Activated naive CD8-positive, alpha-beta T cell treated with anti-CD3 and anti-CD28 coated beads, Interleukin-2, amount 10 ng/mL, durations not matched to agents 7 days and 5 days (primary cell): ENCODE results near the gene CTNNA1. TPM values are rescaled to one million over a fixed set of nuclear protein-coding genes. Genes with fewer than 3 reads are reported as not detected.

Source experiments
- ATAC-seq: fragments of 150-1000 bp; cut with Tn5 transposase; one replicate; pipeline ENCODE4 v1.10.0; 2021; ENCODE audit warnings: low read depth, moderate library complexity
- POLR2A ChIA-PET: fragments of 350-600 bp; sonication (Branson Sonifier 250); formaldehyde crosslinking; loops from one replicate; lab custom pipeline; 2021; ENCODE audit warnings: antibody characterized with exemption; lab: Charles Lee
- DNase-seq: peaks from one replicate; pipeline ENCODE4 v3.0.0; 2021
- H3K27ac Mint-ChIP-seq: one replicate; pipeline ENCODE4 v1.8.0; 2022; ENCODE audit warnings: mild to moderate bottlenecking, mixed read lengths
- H3K27me3 Mint-ChIP-seq: one replicate; pipeline ENCODE4 v1.8.0; 2022; ENCODE audit warnings: mild to moderate bottlenecking, moderate library complexity, mixed read lengths
- H3K36me3 Mint-ChIP-seq: one replicate; pipeline ENCODE4 v1.8.0; 2021; ENCODE audit warnings: mild to moderate bottlenecking, mixed read lengths
- H3K4me1 Mint-ChIP-seq: one replicate; pipeline ENCODE4 v1.8.0; 2021; ENCODE audit warnings: mixed read lengths
- H3K4me3 Mint-ChIP-seq: one replicate; pipeline ENCODE4 v1.8.0; 2022; ENCODE audit warnings: mild to moderate bottlenecking, moderate library complexity, mixed read lengths
- H3K9me3 Mint-ChIP-seq: one replicate; pipeline ENCODE4 v1.8.0; 2021; ENCODE audit warnings: mixed read lengths
- total RNA-seq, 2 experiments: library from RNA; stranded (reverse); gene quantifications; one replicate each; pipeline ENCODE4 v1.2.3, GENCODE V29; 2021

Gene CTNNA1
- total RNA-seq, 2 experiments from 2014 or later: 23.1 to 24.2 TPM

DNA sequence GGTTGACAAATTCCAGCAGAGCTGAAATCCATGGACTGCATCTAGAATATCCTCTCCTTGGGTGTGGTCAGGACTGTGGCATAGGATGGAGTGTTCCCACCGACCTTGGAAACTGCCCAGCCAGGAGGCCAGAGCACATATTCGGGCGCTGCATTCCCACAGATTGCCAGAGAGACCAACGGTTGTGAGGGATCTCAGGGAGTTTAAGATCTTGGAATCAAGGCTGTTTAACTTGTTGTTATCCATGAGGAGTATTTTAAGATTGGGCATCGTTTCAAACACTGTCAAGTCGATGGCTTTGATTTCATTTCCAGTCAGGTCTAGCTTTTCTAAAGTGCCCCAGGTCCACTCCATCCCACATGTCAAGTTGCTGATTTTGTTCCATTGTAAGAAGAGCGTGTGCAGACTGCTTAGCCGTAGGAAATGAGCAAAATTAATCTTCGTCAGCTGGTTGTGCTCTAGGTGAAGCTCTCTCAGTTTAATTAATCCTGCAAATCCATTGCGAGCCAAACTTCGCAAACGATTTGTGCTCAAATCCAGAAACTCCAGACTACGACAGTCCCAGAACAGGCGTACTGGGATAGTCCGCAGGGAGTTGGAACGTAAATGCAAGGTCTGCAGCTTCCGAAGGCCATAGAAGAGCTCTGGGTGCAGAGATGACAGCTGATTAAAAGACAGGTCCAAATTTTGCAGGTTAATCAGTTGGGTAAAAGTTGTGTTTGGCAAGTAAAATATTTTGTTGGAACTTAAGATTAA lies 120.4 kb downstream of the CTNNA1 start:
- no peak overlapping the region for H3K4me3 Mint-ChIP-seq
- H3K4me1 Mint-ChIP-seq: peaks cover 2% of the 10 kb centered on the region
- no peak for ATAC-seq
- H3K36me3 Mint-ChIP-seq: no peaks in the 10 kb centered on the region
- no peaks in the 10 kb centered on the region for H3K9me3 Mint-ChIP-seq
- POLR2A ChIA-PET: no interaction called here
- DNase-seq: no peak
- no peak overlapping the region for H3K27ac Mint-ChIP-seq
- peaks cover 48% of the 10 kb centered on the region for H3K27me3 Mint-ChIP-seq

DNA sequence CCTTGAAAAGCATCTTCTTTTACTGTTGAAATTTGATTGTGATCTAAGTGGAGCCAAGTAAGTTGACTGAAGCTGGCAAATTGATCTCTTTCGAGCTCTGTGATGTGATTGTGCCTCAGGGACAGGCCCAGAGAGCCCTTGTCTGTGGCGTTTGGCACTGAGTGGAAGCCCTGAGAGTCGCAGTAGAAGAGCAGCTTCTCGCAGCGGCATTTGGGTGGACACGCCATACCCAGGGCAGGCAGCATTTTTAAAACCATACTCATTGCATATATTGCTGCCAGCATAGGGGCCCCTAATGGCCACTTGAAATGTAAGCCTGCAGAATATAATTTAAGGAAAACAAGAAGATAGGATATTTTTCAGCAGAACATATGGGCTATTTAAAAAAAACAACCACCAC lies 121.0 kb downstream of the CTNNA1 start:
- DNase-seq (no peak), ATAC-seq (no peak)
- Mint-ChIP-seq H3K27ac (no peak overlapping the region), H3K9me3 (no peaks in the 10 kb centered on the region), H3K4me1 (peaks cover 2% of the 10 kb centered on the region), H3K4me3 (no peak overlapping the region), H3K27me3 (peaks cover 43% of the 10 kb centered on the region), H3K36me3 (no peaks in the 10 kb centered on the region)
- POLR2A ChIA-PET: no interaction called here

DNA sequence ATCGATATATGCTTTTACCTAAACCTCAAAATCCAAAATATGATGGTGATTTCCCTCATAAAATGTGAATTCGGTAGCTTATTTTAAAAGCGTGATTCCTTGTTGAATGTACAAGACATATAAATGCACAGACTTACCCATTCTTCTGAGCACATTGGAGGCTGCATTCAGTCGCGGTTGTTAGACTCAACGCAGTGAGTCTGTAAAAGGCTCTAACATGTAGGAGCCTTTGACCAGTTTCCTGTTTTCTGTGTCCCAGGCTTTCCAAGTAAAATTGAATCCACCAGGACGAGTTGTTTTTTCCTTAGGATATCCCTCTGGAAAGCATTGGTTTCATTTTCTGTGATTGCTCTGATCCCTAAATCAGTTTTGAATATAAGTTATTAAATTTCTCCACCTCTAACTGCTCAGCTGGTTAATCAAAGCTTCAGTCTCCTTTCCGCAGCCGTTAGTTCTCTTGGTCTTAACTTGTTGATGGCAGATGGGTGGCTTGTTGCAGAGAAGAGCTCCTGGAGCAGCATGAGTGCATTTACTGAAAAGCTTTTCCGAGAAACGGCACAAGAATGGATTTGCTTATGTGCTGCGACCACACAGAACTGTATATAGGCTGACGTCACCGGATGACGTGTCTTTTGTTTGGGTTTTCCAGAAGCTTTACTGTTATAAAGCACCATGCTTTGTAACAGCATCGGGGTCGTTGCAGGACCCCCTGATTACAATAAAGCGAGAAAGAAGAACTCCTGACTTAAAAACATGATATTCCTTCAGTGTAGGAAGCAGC lies 121.7 kb downstream of the CTNNA1 start, which contains the start of gene LRRTM2:
TSS of gene LRRTM2 (minus strand) at position 565 of the 781 bp plus-strand sequence. CDS start at position 141, 424 bp downstream.
- H3K27ac Mint-ChIP-seq: no peak within 1 kb of the TSS
- no peaks in the 10 kb centered on the region for H3K9me3 Mint-ChIP-seq
- H3K4me1 Mint-ChIP-seq: peaks cover 2% of the 10 kb centered on the region
- ATAC-seq (no peak), DNase-seq (no peak)
- H3K4me3 Mint-ChIP-seq: no peak within 1 kb of the TSS
- peaks cover 41% of the 10 kb centered on the region for H3K27me3 Mint-ChIP-seq
- POLR2A ChIA-PET: no interaction called here
- H3K36me3 Mint-ChIP-seq: no peaks in the 10 kb centered on the region

DNA sequence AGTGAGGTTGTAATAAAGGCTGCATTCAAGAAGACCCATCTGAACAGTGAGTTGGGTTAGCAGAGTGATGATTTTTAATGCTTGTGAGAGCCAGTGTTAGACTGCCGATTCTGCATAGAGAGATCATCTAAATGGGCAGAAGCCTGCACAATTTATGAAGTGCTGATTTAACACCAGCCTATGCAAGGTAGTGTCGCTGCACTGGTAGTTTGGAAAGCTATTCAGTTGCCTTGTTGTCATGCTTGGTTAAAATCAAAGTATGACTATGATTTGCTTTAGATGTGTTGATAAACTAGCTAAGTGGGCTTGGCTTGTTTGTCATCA lies 122.3 kb downstream of the CTNNA1 start:
- no peak overlapping the region for H3K27ac Mint-ChIP-seq
- DNase-seq (no peak), ATAC-seq (no peak)
- no peaks in the 10 kb centered on the region for H3K9me3 Mint-ChIP-seq
- peaks cover 41% of the 10 kb centered on the region for H3K27me3 Mint-ChIP-seq
- POLR2A ChIA-PET: no interaction called here
- H3K36me3 Mint-ChIP-seq: no peaks in the 10 kb centered on the region
- H3K4me1 Mint-ChIP-seq: peaks cover 2% of the 10 kb centered on the region
- H3K4me3 Mint-ChIP-seq: no peak overlapping the region

DNA sequence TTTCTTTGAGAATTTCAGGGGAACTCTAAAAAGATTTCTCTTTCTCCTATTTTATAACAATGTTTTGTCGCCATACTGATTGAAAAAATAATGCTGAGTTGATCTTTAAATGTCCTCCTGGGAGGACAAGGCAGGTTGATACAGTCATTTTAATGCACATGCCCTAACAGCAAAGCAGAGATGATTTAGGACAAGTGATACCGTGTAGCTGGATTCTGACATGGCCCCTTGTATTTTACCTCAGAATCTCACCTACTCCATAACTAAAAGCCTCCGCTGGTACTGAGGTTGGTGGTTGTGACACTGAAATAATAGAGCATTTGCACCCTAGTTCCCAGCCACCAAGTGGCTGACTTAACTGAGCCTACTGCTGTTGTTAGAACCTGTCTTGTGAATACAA lies 122.7 kb downstream of the CTNNA1 start:
- no peak for ATAC-seq
- POLR2A ChIA-PET: no interaction called here
- no peak overlapping the region for H3K27ac Mint-ChIP-seq

DNA sequence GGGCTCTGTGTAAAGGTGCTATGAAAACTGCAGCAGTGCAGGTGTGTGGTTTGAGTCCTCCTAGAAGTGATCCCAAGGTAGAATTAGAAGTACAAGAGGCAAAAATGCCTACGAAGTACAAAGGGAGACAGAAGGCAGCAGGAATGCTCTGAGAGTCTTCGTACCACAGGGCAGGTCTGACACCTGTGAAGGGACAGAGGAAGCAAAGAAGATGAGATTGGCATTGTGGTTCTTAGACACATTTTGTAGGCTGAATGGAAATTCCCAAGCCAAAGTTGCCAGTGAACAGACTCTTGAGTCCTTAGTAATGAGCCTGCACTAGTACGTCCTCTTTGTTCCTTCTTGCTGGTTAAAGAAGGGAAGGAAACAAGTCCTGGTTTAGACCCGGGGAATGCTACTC lies 123.6 kb downstream of the CTNNA1 start:
- Mint-ChIP-seq H3K36me3 (no peaks in the 10 kb centered on the region), H3K27ac (no peak overlapping the region), H3K9me3 (no peaks in the 10 kb centered on the region), H3K4me3 (no peak overlapping the region), H3K27me3 (peaks cover 35% of the 10 kb centered on the region), H3K4me1 (no peaks in the 10 kb centered on the region)
- DNase-seq (no peak), ATAC-seq (no peak)
- POLR2A ChIA-PET: no interaction called here

More for the DNA sequence above, 122.7 kb downstream of the CTNNA1 start:
- Mint-ChIP-seq H3K9me3 (no peaks in the 10 kb centered on the region), H3K4me1 (peaks cover 2% of the 10 kb centered on the region), H3K27me3 (peaks cover 38% of the 10 kb centered on the region), H3K36me3 (no peaks in the 10 kb centered on the region), H3K4me3 (no peak overlapping the region)
- DNase-seq: no peak

DNA sequence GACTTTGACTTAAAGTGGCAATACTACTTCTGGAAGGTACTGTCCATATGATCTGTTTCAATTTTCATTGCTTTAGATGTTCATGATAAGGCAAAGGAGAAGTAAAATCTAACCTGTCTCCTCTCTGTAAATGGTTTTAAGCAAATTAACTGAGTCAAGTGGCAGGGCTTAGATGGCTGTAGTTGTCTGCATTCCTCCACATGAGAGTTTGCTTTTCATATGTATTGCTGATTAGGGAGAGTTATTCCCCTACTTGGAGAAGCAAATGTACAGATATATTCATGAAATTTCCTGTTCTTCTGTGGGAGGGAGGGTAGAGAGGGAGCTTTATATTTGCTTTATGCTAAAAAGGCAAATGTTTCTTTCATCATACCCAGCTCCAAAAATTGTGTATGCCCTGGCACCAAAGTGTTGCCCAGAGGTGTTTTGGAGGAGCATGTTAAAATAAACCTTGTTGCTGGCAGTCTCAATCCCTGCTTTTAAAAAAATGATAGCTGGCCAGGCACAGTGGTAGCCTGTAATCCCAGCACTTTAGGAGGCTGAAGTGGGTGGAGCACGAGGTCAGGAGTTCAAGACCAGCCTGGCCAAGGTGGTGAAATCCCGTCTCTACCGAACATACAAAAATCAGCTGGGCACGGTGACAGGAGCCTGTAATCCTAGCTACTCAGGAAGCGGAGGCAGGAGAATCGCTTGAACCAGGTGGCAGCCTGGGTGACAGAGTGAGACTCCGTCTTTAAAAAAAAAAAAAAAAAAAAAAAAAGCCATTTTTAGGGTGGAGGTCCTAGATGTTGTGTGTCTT lies 125.4 kb downstream of the CTNNA1 start:
- POLR2A ChIA-PET: interaction anchor here (0.6 kb wide), 2 partner anchors 305 to 572 kb away, joined by 3 to 8 read pairs; no protein-coding TSS in a partner anchor
- ATAC-seq: no peak
- Mint-ChIP-seq H3K4me1 (no peaks in the 10 kb centered on the region), H3K36me3 (no peaks in the 10 kb centered on the region), H3K27me3 (peaks cover 24% of the 10 kb centered on the region), H3K27ac (no peak overlapping the region), H3K4me3 (no peak overlapping the region), H3K9me3 (no peaks in the 10 kb centered on the region)
- DNase-seq: no peak

DNA sequence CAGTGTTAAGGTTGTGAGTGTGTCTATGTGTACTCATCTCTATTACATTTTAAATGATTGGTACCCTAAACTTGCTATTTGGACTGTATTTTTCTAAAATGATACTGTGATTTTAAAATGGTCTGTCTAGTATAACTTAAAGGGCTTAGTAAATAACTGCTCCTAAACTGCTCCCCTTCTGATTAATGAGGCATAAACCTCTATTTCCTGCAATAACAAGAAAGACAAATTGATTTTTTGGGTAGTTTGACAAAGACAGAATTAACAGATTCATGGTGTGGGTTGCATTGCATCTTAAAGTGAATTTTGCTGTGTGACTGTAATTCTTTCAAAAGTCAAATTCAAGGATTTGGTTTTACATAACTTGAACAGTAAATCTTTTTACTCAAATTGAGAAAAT lies 130.0 kb downstream of the CTNNA1 start:
- no peak for ATAC-seq
- H3K9me3 Mint-ChIP-seq: no peaks in the 10 kb centered on the region

DNA sequence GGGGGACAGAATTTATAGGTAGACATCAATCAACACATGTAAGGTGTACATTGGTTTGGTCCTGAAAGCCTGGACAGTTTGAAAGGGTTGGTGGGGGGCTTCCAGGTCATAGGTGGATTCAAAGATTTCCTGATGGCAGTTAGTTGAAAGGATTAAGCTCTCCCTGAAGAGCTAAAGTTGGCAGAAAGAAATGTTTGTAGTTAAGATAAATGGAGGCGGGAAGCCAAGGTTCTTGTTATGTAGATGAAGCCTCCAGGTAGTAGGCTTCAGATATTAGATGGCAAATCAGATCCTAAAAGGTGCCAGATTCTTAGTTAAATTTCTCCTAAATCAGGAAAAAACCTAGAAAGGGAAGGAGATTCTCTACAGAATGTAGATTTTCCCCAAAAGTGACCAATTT lies 130.9 kb downstream of the CTNNA1 start:
- ATAC-seq (no peak), DNase-seq (no peak)
- no peaks in the 10 kb centered on the region for H3K9me3 Mint-ChIP-seq
- peaks cover 28% of the 10 kb centered on the region for H3K27me3 Mint-ChIP-seq
- H3K27ac Mint-ChIP-seq: no peak overlapping the region
- no peaks in the 10 kb centered on the region for H3K36me3 Mint-ChIP-seq
- H3K4me1 Mint-ChIP-seq: no peaks in the 10 kb centered on the region
- no peak overlapping the region for H3K4me3 Mint-ChIP-seq
- POLR2A ChIA-PET: no interaction called here

More for the DNA sequence above, 130.0 kb downstream of the CTNNA1 start:
- Mint-ChIP-seq H3K27ac (no peak overlapping the region), H3K27me3 (peaks cover 26% of the 10 kb centered on the region), H3K4me1 (no peaks in the 10 kb centered on the region), H3K4me3 (no peak overlapping the region), H3K36me3 (no peaks in the 10 kb centered on the region)
- POLR2A ChIA-PET: no interaction called here
- no peak for DNase-seq

DNA sequence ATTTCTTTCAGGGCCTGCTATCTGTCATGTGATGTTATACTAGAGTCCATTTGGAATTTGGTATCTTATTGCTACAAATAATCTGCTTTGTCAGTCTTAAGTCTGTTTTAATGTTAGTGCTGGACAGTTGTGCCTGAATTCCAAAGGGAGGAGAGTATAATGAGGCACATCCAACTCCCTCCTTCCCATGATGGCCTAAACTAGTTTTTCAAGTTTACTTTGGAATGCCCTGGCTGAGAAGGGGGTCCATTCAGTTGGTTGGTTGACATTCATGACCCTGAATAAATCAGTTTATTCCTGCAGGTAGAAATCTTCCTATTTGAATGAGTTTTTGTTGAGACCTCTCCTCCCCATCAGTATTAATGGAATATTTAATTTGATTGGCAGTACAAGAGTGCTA lies 131.3 kb downstream of the CTNNA1 start:
- ATAC-seq (no peak), DNase-seq (no peak)
- POLR2A ChIA-PET: no interaction called here
- Mint-ChIP-seq H3K27ac (no peak overlapping the region), H3K4me3 (no peak overlapping the region), H3K36me3 (peaks cover under 1% of the 10 kb centered on the region), H3K27me3 (peaks cover 26% of the 10 kb centered on the region), H3K4me1 (no peaks in the 10 kb centered on the region), H3K9me3 (peaks cover under 1% of the 10 kb centered on the region)

DNA sequence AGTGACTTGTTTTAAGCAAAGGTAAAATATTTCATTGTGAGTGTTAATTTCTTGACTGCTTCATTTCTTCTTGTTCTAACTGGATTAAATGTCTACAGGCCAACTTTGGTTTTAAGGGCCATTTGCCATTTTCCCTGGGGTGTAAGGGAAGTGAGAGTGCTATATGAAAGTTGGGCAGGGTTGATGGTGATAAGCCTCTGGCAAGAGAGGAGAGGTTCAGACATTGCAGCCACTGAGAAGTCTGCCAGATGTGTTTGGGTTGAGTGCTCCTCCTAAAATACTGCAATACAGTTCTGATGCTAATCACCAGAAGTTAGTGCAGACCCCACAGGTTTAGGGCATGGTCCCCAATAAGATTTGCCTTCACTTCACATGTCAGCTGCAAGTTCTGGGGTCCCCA lies 136.8 kb downstream of the CTNNA1 start:
- H3K27me3 Mint-ChIP-seq: peaks cover 7% of the 10 kb centered on the region
- DNase-seq (no peak), ATAC-seq (no peak)
- H3K4me3 Mint-ChIP-seq: no peak overlapping the region
- H3K4me1 Mint-ChIP-seq: no peaks in the 10 kb centered on the region
- no peak overlapping the region for H3K27ac Mint-ChIP-seq
- peaks cover 8% of the 10 kb centered on the region for H3K36me3 Mint-ChIP-seq
- H3K9me3 Mint-ChIP-seq: peaks cover 13% of the 10 kb centered on the region
- POLR2A ChIA-PET: no interaction called here

DNA sequence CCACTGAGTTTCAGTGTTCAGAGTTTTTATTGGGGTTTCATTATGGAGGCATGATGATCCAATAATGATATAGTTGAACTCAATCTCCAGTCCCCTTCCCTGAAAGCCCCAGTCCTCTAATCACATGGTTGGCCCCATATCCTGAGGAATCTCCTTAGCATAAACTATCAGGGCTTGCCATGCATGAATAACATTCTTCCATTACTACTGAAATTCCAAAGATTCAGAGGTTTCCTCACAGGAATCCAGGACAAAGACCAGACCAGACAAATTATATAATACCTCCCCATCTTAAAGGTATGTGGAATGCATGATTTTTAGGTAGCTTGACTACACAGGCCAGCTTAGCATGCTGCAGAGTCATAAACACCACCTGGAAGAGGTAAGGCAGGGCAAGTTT lies 137.4 kb downstream of the CTNNA1 start:
- no peak for ATAC-seq

DNA sequence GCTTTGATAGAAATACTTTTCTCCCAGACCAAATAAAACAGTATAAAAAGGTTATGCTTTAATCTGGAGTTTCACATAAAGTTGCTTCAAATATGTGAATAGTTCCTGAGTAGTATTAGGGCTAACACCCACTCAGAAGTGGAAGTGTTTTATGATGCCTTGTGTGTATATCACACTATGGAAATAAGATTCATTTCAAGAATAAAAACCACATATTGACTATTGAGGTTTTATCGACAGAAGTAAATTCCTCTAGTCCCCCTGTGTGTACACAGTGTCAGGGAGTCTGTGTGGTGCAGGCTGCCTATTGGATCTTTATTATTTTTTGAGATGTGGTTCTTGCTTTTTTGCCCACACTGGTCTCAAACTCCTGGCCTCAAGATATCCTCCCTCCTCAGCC lies 142.7 kb downstream of the CTNNA1 start:
- DNase-seq: no peak
- ATAC-seq: no peak
- POLR2A ChIA-PET: no interaction called here

More for the DNA sequence above, 137.4 kb downstream of the CTNNA1 start:
- Mint-ChIP-seq H3K4me3 (no peak overlapping the region), H3K27ac (no peak overlapping the region), H3K27me3 (peaks cover 7% of the 10 kb centered on the region), H3K4me1 (no peaks in the 10 kb centered on the region), H3K36me3 (peaks cover 8% of the 10 kb centered on the region), H3K9me3 (peaks cover 13% of the 10 kb centered on the region)
- POLR2A ChIA-PET: no interaction called here
- no peak for DNase-seq

More for the DNA sequence above, 142.7 kb downstream of the CTNNA1 start:
- Mint-ChIP-seq H3K9me3 (peaks cover 5% of the 10 kb centered on the region), H3K36me3 (peaks cover 5% of the 10 kb centered on the region), H3K27me3 (peaks cover 25% of the 10 kb centered on the region), H3K4me1 (peaks cover 9% of the 10 kb centered on the region), H3K4me3 (no peak overlapping the region), H3K27ac (no peak overlapping the region)
